WTC11 (cell line): ENCODE results near the gene CTBP1. TPM values are rescaled to one million over a fixed set of nuclear protein-coding genes. Genes with fewer than 3 reads are reported as not detected.
A peak's percentile ranks its signal among the peaks of the same experiment; 100 is the strongest.

Experiments used
- ATAC-seq: fragments of 200-7000 bp; cut with Tn5 transposase; 2 replicates; pipeline ENCODE4 v1.10.0; 2021; ENCODE audit warnings: mild to moderate bottlenecking, moderate library complexity
- CTCF ChIA-PET: fragments of 300-600 bp; sonication (Branson Sonifier 250); formaldehyde crosslinking; loops from one replicate; lab custom pipeline; 2021; ENCODE audit warnings: antibody characterized with exemption; lab: Charles Lee
- POLR2A ChIA-PET: fragments of 350-600 bp; sonication (Branson Sonifier 250); formaldehyde crosslinking; loops from one replicate; lab custom pipeline; 2021; ENCODE audit warnings: antibody characterized with exemption; lab: Charles Lee
- DNase-seq: peaks from one replicate; pipeline ENCODE4 v3.0.0; 2021; ENCODE audit warnings: low spot score
- H3K27ac Mint-ChIP-seq: 2 replicates; pipeline ENCODE4 v1.8.0; 2021; ENCODE audit warnings: mixed read lengths
- H3K27me3 Mint-ChIP-seq: 2 replicates; pipeline ENCODE4 v1.8.0; 2021; ENCODE audit warnings: low read depth, mild to moderate bottlenecking, moderate library complexity, mixed read lengths
- H3K36me3 Mint-ChIP-seq: 2 replicates; pipeline ENCODE4 v1.8.0; 2021; ENCODE audit warnings: mixed read lengths
- H3K4me1 Mint-ChIP-seq: 2 replicates; pipeline ENCODE4 v1.8.0; 2022; ENCODE audit warnings: mixed read lengths
- H3K4me3 Mint-ChIP-seq: 2 replicates; pipeline ENCODE4 v1.8.0; 2021; ENCODE audit warnings: mild to moderate bottlenecking, moderate library complexity, mixed read lengths
- H3K9me3 Mint-ChIP-seq: 2 replicates; pipeline ENCODE4 v1.8.0; 2021; ENCODE audit warnings: mixed read lengths
- ARID4B ChIP-seq: sonication (generic); formaldehyde crosslinking; IDR thresholded peaks from 2 replicates; pipeline ENCODE4 v1.8.0; 2023; ENCODE audit warnings: missing genetic modification reagents, mild to moderate bottlenecking, borderline replicate concordance
- ATF1 ChIP-seq: sonication (generic); formaldehyde crosslinking; IDR thresholded peaks from 2 replicates; pipeline ENCODE4 v1.8.1; 2023; ENCODE audit warnings: mild to moderate bottlenecking, moderate library complexity, missing genetic modification reagents
- ATF6 ChIP-seq: sonication (generic); formaldehyde crosslinking; IDR thresholded peaks from 2 replicates; pipeline ENCODE4 v1.8.1; 2023; ENCODE audit warnings: mild to moderate bottlenecking, missing genetic modification reagents
- CREB1 ChIP-seq: sonication (generic); formaldehyde crosslinking; IDR thresholded peaks from 2 replicates; pipeline ENCODE4 v1.8.0; 2023; ENCODE audit warnings: mild to moderate bottlenecking, missing genetic modification reagents
- EMX1 ChIP-seq: fragments of 250-450 bp; sonication (Bioruptor Pico); IDR thresholded peaks from 2 replicates; pipeline ENCODE4 v1.8.0; 2021; ENCODE audit warnings: mild to moderate bottlenecking
- ESRRA ChIP-seq: sonication (generic); formaldehyde crosslinking; IDR thresholded peaks from 2 replicates; pipeline ENCODE4 v1.8.1; 2022; ENCODE audit warnings: mild to moderate bottlenecking, missing genetic modification reagents, borderline replicate concordance
- FOXJ3 ChIP-seq: sonication (generic); formaldehyde crosslinking; IDR thresholded peaks from 2 replicates; pipeline ENCODE4 v1.9.0; 2021; ENCODE audit warnings: missing genetic modification reagents, mild to moderate bottlenecking, borderline replicate concordance
- GABPB1 ChIP-seq: sonication (generic); formaldehyde crosslinking; IDR thresholded peaks from 2 replicates; pipeline ENCODE4 v1.8.1; 2023; ENCODE audit warnings: mild to moderate bottlenecking, missing genetic modification reagents
- IRF1 ChIP-seq: sonication (generic); formaldehyde crosslinking; IDR thresholded peaks from 2 replicates; pipeline ENCODE4 v1.8.0; 2023; ENCODE audit warnings: missing genetic modification reagents
- JAZF1 ChIP-seq: fragments of 250-450 bp; sonication (Bioruptor Pico); IDR thresholded peaks from 2 replicates; pipeline ENCODE4 v1.9.0; 2021; ENCODE audit warnings: moderate library complexity, mild to moderate bottlenecking, inconsistent platforms
- NR2C2 ChIP-seq: sonication (generic); formaldehyde crosslinking; IDR thresholded peaks from 2 replicates; pipeline ENCODE4 v1.8.0; 2022; ENCODE audit warnings: mild to moderate bottlenecking, missing genetic modification reagents
- NR3C1 ChIP-seq: sonication (generic); formaldehyde crosslinking; conservative IDR thresholded peaks from 2 replicates; pipeline ENCODE4 v1.8.1; 2023; ENCODE audit warnings: low read depth, mild to moderate bottlenecking, missing genetic modification reagents
- SMAD3 ChIP-seq: sonication (generic); formaldehyde crosslinking; IDR thresholded peaks from 2 replicates; pipeline ENCODE4 v1.8.0; 2022; ENCODE audit warnings: missing genetic modification reagents, mild to moderate bottlenecking, borderline replicate concordance
- TEAD4 ChIP-seq: sonication (generic); formaldehyde crosslinking; IDR thresholded peaks from 2 replicates; pipeline ENCODE4 v1.8.0; 2022; ENCODE audit warnings: mild to moderate bottlenecking, missing genetic modification reagents
- USF2 ChIP-seq: sonication (generic); formaldehyde crosslinking; IDR thresholded peaks from 2 replicates; pipeline ENCODE4 v1.8.1; 2023; ENCODE audit warnings: mild to moderate bottlenecking, missing genetic modification reagents, moderate library complexity
- ZNF416 ChIP-seq: fragments of 250-450 bp; sonication (Bioruptor Pico); IDR thresholded peaks from 2 replicates; pipeline ENCODE4 v1.9.0; 2021; ENCODE audit warnings: mild to moderate bottlenecking, inconsistent platforms
- ZNF423 ChIP-seq: fragments of 250-450 bp; sonication (Bioruptor Pico); IDR thresholded peaks from 2 replicates; pipeline ENCODE4 v2.1.2; 2022; ENCODE audit warnings: mild to moderate bottlenecking, moderate library complexity
- ZNF512 ChIP-seq: sonication (generic); formaldehyde crosslinking; IDR thresholded peaks from 2 replicates; pipeline ENCODE4 v1.8.1; 2022; ENCODE audit warnings: missing genetic modification reagents, borderline replicate concordance
- ZSCAN18 ChIP-seq: fragments of 250-450 bp; sonication (Bioruptor Pico); IDR thresholded peaks from 2 replicates; pipeline ENCODE4 v2.1.2; 2022; ENCODE audit warnings: mild to moderate bottlenecking, moderate library complexity
- total RNA-seq: library from RNA; stranded (reverse); gene quantifications from 3 replicates; pipeline ENCODE4 v1.2.3, GENCODE V29; 2021

CTBP1 gene
- total RNA-seq, 1 experiment from 2014 or later, result 143 TPM

- no peak for TF ChIP-seq FOXJ3 (CRISPR knock-in tag)
- TF ChIP-seq ARID4B (CRISPR knock-in tag), result no peak
Measured at GRCh38 chr4:1169691-1170096, 79.2 kb downstream of the CTBP1 start (continued).

- ATAC-seq, result no peak
- peaks cover 4% of the 10 kb centered on the region; the same call in 1 of the 2 replicates for H3K9me3 Mint-ChIP-seq
- H3K36me3 Mint-ChIP-seq, result no peaks in the 10 kb centered on the region
- DNase-seq, result no peak
- H3K27ac Mint-ChIP-seq, result no peak overlapping the region
- H3K27me3 Mint-ChIP-seq, result peaks cover 87% of the 10 kb centered on the region
- peaks cover 2% of the 10 kb centered on the region; the same call in 1 of the 2 replicates for H3K4me1 Mint-ChIP-seq
- ChIA-PET POLR2A (no interaction called here), CTCF (interaction anchor here (2.2 kb wide), 1 partner anchor 99 kb away, joined by 11 read pairs; no protein-coding TSS in a partner anchor)
- no peak overlapping the region for H3K4me3 Mint-ChIP-seq
- TF ChIP-seq ZSCAN18 (CRISPR knock-in tag), result no peak
- no peak for TF ChIP-seq TEAD4 (CRISPR knock-in tag)
- TF ChIP-seq, all 79 proteins: peak for 0
Measured at GRCh38 chr4:1169171-1169671, 79.7 kb downstream of the CTBP1 start.

GRCh38 chr4:1168191-1169101 lies 80.5 kb downstream of the CTBP1 start:
- peak overlapping the region; percentile 70 for H3K4me3 Mint-ChIP-seq
- H3K4me1 Mint-ChIP-seq, result peaks cover 2% of the 10 kb centered on the region; the same call in 1 of the 2 replicates
- no peak for ATAC-seq
- H3K9me3 Mint-ChIP-seq, result peaks cover 9% of the 10 kb centered on the region
- ChIA-PET CTCF (interaction anchor here (0.7 to 2.2 kb wide), 6 partner anchors 9 to 187 kb away, joined by 3 to 11 read pairs (median 4); no protein-coding TSS in a partner anchor), POLR2A (interaction anchor here (0.5 kb wide), 1 partner anchor 31 kb away, joined by 3 read pairs; no protein-coding TSS in a partner anchor)
- no peak for DNase-seq
- H3K27ac Mint-ChIP-seq, result no peak overlapping the region
- H3K36me3 Mint-ChIP-seq, result no peaks in the 10 kb centered on the region
- peaks cover 83% of the 10 kb centered on the region for H3K27me3 Mint-ChIP-seq
- TF ChIP-seq CREB1 (CRISPR knock-in tag) (no peak), USF2 (CRISPR knock-in tag) (no peak), ATF1 (CRISPR knock-in tag) (no peak), ZNF423 (CRISPR knock-in tag) (no peak), EMX1 (CRISPR knock-in tag) (no peak), NR2C2 (CRISPR knock-in tag) (no peak), SMAD3 (no peak), IRF1 (CRISPR knock-in tag) (no peak), ZNF512 (CRISPR knock-in tag) (no peak), ESRRA (CRISPR knock-in tag) (no peak), NR3C1 (CRISPR knock-in tag) (no peak), TEAD4 (CRISPR knock-in tag) (no peak), ZNF416 (CRISPR knock-in tag) (no peak), JAZF1 (CRISPR knock-in tag) (no peak), GABPB1 (CRISPR knock-in tag) (no peak), ATF6 (CRISPR knock-in tag) (no peak)
